Muscle layer of duodenum (tissue), 2 donors: Measurements from ENCODE around the gene EPB41L1.

Experiments used
- H3K27ac ChIP-seq: one replicate; pipeline ENCODE4 v1.7.0; 2013; ENCODE audit warnings: mild to moderate bottlenecking, low read length
- H3K27me3 ChIP-seq: one replicate; pipeline ENCODE4 v1.7.0; 2013; ENCODE audit warnings: low read depth, mild to moderate bottlenecking, control low read depth, low read length
- H3K36me3 ChIP-seq, 2 donors: one replicate each; pipeline ENCODE4 v1.7.0; 2013; ENCODE audit warnings: low read length in 2 of 2, control low read depth in 1 of 2, mild to moderate bottlenecking in 1 of 2; ENCODE audit not compliant: insufficient read depth in 2 of 2, control insufficient read depth in 1 of 2
- H3K4me1 ChIP-seq, 2 donors: one replicate each; pipeline ENCODE4 v1.7.0; 2013; ENCODE audit warnings: low read length in 2 of 2, mild to moderate bottlenecking in 2 of 2, control low read depth in 1 of 2, moderate library complexity in 1 of 2; ENCODE audit not compliant: insufficient read depth in 2 of 2, control insufficient read depth in 1 of 2
- H3K4me3 ChIP-seq, 2 donors: one replicate each; pipeline ENCODE4 v1.7.0; 2013; ENCODE audit warnings: low read length in 2 of 2, low read depth in 1 of 2, mild to moderate bottlenecking in 1 of 2
- H3K9me3 ChIP-seq, 2 donors: one replicate each; pipeline ENCODE4 v1.7.0; 2013; ENCODE audit warnings: low read length in 2 of 2, control low read depth in 1 of 2, mild to moderate bottlenecking in 1 of 2; ENCODE audit not compliant: control insufficient read depth in 1 of 2
- donor health status: healthy.

Gene EPB41L1

GRCh38 chr20:36249450-36249849, 94.9 kb downstream of the EPB41L1 start:
- Histone ChIP-seq H3K27ac (no peak overlapping the region), H3K4me1 (no peaks in the 10 kb centered on the region), H3K9me3 (no peaks in the 10 kb centered on the region), H3K4me3 (no peak overlapping the region), H3K36me3 (peaks cover 72 to 77% of the 10 kb centered on the region in 2 donors), H3K27me3 (no peaks in the 10 kb centered on the region)

- H3K27me3 ChIP-seq = no peaks in the 10 kb centered on the region
- H3K4me3 ChIP-seq = no peak overlapping the region
- no peaks in the 10 kb centered on the region for H3K9me3 ChIP-seq
- H3K36me3 ChIP-seq = peaks cover 64 to 71% of the 10 kb centered on the region in 2 donors
- no peaks in the 10 kb centered on the region for H3K4me1 ChIP-seq
- no peak overlapping the region for H3K27ac ChIP-seq
These were observed 96.9 kb downstream of the EPB41L1 start for GRCh38 chr20:36251426-36251825.

- Histone ChIP-seq H3K9me3 (no peaks in the 10 kb centered on the region), H3K36me3 (peaks cover 63 to 67% of the 10 kb centered on the region in 2 donors), H3K4me3 (no peak overlapping the region), H3K27me3 (no peaks in the 10 kb centered on the region), H3K4me1 (no peaks in the 10 kb centered on the region), H3K27ac (no peak overlapping the region)
These were observed 98.0 kb downstream of the EPB41L1 start for GRCh38 chr20:36252511-36252910.

- H3K36me3 ChIP-seq = peaks cover 62 to 63% of the 10 kb centered on the region in 2 donors
- no peak overlapping the region for H3K4me3 ChIP-seq
- no peaks in the 10 kb centered on the region for H3K27me3 ChIP-seq
These were observed 98.5 kb downstream of the EPB41L1 start for GRCh38 chr20:36253036-36253435.

GRCh38 chr20:36254076-36254475, 99.5 kb downstream of the EPB41L1 start:
- no peaks in the 10 kb centered on the region for H3K4me1 ChIP-seq
- H3K27me3 ChIP-seq = no peaks in the 10 kb centered on the region
- H3K9me3 ChIP-seq = no peaks in the 10 kb centered on the region
- H3K4me3 ChIP-seq = no peak overlapping the region
- no peak overlapping the region for H3K27ac ChIP-seq
- peaks cover 52 to 56% of the 10 kb centered on the region in 2 donors for H3K36me3 ChIP-seq

More at GRCh38 chr20:36253036-36253435, 98.5 kb downstream of the EPB41L1 start:
- H3K9me3 ChIP-seq = no peaks in the 10 kb centered on the region
- no peaks in the 10 kb centered on the region for H3K4me1 ChIP-seq
- no peak overlapping the region for H3K27ac ChIP-seq

- Histone ChIP-seq H3K27me3 (no peaks in the 10 kb centered on the region), H3K4me1 (no peaks in the 10 kb centered on the region), H3K36me3 (peaks cover 47 to 48% of the 10 kb centered on the region in 2 donors), H3K4me3 (no peak overlapping the region), H3K9me3 (no peaks in the 10 kb centered on the region), H3K27ac (no peak overlapping the region)
These were observed 100.9 kb downstream of the EPB41L1 start for GRCh38 chr20:36255445-36255844.

GRCh38 chr20:36259177-36260061, 104.9 kb downstream of the EPB41L1 start:
- no peak overlapping the region for H3K27ac ChIP-seq
- H3K4me1 ChIP-seq = no peaks in the 10 kb centered on the region
- H3K4me3 ChIP-seq = no peak overlapping the region
- H3K27me3 ChIP-seq = no peaks in the 10 kb centered on the region
- no peaks in the 10 kb centered on the region for H3K9me3 ChIP-seq
- H3K36me3 ChIP-seq = peaks cover 20 to 21% of the 10 kb centered on the region in 2 donors

- Histone ChIP-seq H3K36me3 (peaks cover 19 to 20% of the 10 kb centered on the region in 2 donors), H3K9me3 (no peaks in the 10 kb centered on the region), H3K4me1 (no peaks in the 10 kb centered on the region), H3K27ac (no peak overlapping the region), H3K27me3 (no peaks in the 10 kb centered on the region), H3K4me3 (no peak overlapping the region)
These were observed 105.8 kb downstream of the EPB41L1 start for GRCh38 chr20:36260316-36260715.

- no peaks in the 10 kb centered on the region for H3K4me1 ChIP-seq
These were observed 107.0 kb downstream of the EPB41L1 start for GRCh38 chr20:36261389-36262105.

GRCh38 chr20:36262440-36262839, 107.9 kb downstream of the EPB41L1 start:
- Histone ChIP-seq H3K27ac (no peak overlapping the region), H3K4me3 (no peak overlapping the region), H3K36me3 (no peaks in the 10 kb centered on the region), H3K4me1 (no peaks in the 10 kb centered on the region), H3K27me3 (no peaks in the 10 kb centered on the region), H3K9me3 (no peaks in the 10 kb centered on the region)

More at GRCh38 chr20:36261389-36262105, 107.0 kb downstream of the EPB41L1 start:
- Histone ChIP-seq H3K9me3 (no peaks in the 10 kb centered on the region), H3K27me3 (no peaks in the 10 kb centered on the region), H3K36me3 (peaks cover 6 to 8% of the 10 kb centered on the region in 2 donors), H3K27ac (no peak overlapping the region), H3K4me3 (no peak overlapping the region)

- no peaks in the 10 kb centered on the region for H3K9me3 ChIP-seq
- H3K27me3 ChIP-seq = no peaks in the 10 kb centered on the region
- H3K36me3 ChIP-seq = no peaks in the 10 kb centered on the region
- no peak overlapping the region for H3K4me3 ChIP-seq
- H3K4me1 ChIP-seq = no peaks in the 10 kb centered on the region
- H3K27ac ChIP-seq = no peak overlapping the region
These were observed 110.1 kb downstream of the EPB41L1 start for GRCh38 chr20:36264426-36265246.
